Measurements from ENCODE around the gene USP24.

USP24 gene

GRCh38 chr1:55168353-55168752, 46.8 kb downstream of the USP24 start:
- H3K4me3 ChIP-seq (ENCODE audit: low read length): no peak overlapping the region
- H4K20me1 ChIP-seq (ENCODE audit: control insufficient read depth, insufficient read depth, low read depth, low read length): peaks cover 3% of the 10 kb centered on the region; the same call in 1 of the 2 replicates
- H3K9me2 ChIP-seq (replicated peaks; ENCODE audit: control insufficient read depth, low read length): no peaks in the 10 kb centered on the region
- no peaks in the 10 kb centered on the region for H3K9me3 ChIP-seq (ENCODE audit: control insufficient read depth, insufficient read depth, low read length)
- peaks cover 65% of the 10 kb centered on the region for H3K36me3 ChIP-seq (ENCODE audit: control insufficient read depth, low read length)
- H3K79me2 ChIP-seq (ENCODE audit: control insufficient read depth, low read length): no peaks in the 10 kb centered on the region
- no peak overlapping the region for H3K4me2 ChIP-seq (ENCODE audit: low read length)
- no peak overlapping the region for H3K27ac ChIP-seq (ENCODE audit: low read depth, low read length)
- H3K4me1 ChIP-seq (ENCODE audit: control insufficient read depth, low read length): no peaks in the 10 kb centered on the region
- no peaks in the 10 kb centered on the region for H3F3A ChIP-seq (ENCODE audit: control insufficient read depth, insufficient read depth)
- TF ChIP-seq CTCF (IDR thresholded peaks at IDR 0.05; ENCODE audit: low read depth, low read length, poor library complexity, severe bottlenecking) (no peak), EZH2phosphoT487 (IDR thresholded peaks at IDR 0.05; ENCODE audit: borderline replicate concordance, low read length) (no peak)
- H3K27me3 ChIP-seq (ENCODE audit: control insufficient read depth, low read length): no peaks in the 10 kb centered on the region

- Histone ChIP-seq H3K4me1 (ENCODE audit: control insufficient read depth, low read length) (no peaks in the 10 kb centered on the region), H3K4me2 (ENCODE audit: low read length) (no peak overlapping the region), H3K36me3 (ENCODE audit: control insufficient read depth, low read length) (peaks cover 64% of the 10 kb centered on the region), H3K9me3 (ENCODE audit: control insufficient read depth, insufficient read depth, low read length) (no peaks in the 10 kb centered on the region), H3K4me3 (ENCODE audit: low read length) (no peak overlapping the region), H3F3A (ENCODE audit: control insufficient read depth, insufficient read depth) (no peaks in the 10 kb centered on the region), H3K27ac (ENCODE audit: low read depth, low read length) (no peak overlapping the region), H4K20me1 (ENCODE audit: control insufficient read depth, insufficient read depth, low read depth, low read length) (peaks cover 3% of the 10 kb centered on the region; the same call in 1 of the 2 replicates), H3K27me3 (ENCODE audit: control insufficient read depth, low read length) (no peaks in the 10 kb centered on the region), H3K79me2 (ENCODE audit: control insufficient read depth, low read length) (no peaks in the 10 kb centered on the region), H3K9me2 (replicated peaks; ENCODE audit: control insufficient read depth, low read length) (no peaks in the 10 kb centered on the region)
- no peak for TF ChIP-seq EZH2phosphoT487 (IDR thresholded peaks at IDR 0.05; ENCODE audit: borderline replicate concordance, low read length)
- TF ChIP-seq CTCF (IDR thresholded peaks at IDR 0.05; ENCODE audit: low read depth, low read length, poor library complexity, severe bottlenecking): no peak
Measured at GRCh38 chr1:55167224-55167871, 47.8 kb downstream of the USP24 start.

GRCh38 chr1:55164906-55165305, 50.3 kb downstream of the USP24 start:
- H3K36me3 ChIP-seq (ENCODE audit: control insufficient read depth, low read length): peaks cover 53% of the 10 kb centered on the region
- H3K4me1 ChIP-seq (ENCODE audit: control insufficient read depth, low read length): no peaks in the 10 kb centered on the region
- no peaks in the 10 kb centered on the region for H3K9me2 ChIP-seq (replicated peaks; ENCODE audit: control insufficient read depth, low read length)
- H3K9me3 ChIP-seq (ENCODE audit: control insufficient read depth, insufficient read depth, low read length): no peaks in the 10 kb centered on the region
- H4K20me1 ChIP-seq (ENCODE audit: control insufficient read depth, insufficient read depth, low read depth, low read length): peaks cover 3% of the 10 kb centered on the region; the same call in 1 of the 2 replicates
- no peaks in the 10 kb centered on the region for H3F3A ChIP-seq (ENCODE audit: control insufficient read depth, insufficient read depth)
- H3K79me2 ChIP-seq (ENCODE audit: control insufficient read depth, low read length): no peaks in the 10 kb centered on the region
- H3K4me2 ChIP-seq (ENCODE audit: low read length): no peak overlapping the region
- H3K4me3 ChIP-seq (ENCODE audit: low read length): no peak overlapping the region
- H3K27ac ChIP-seq (ENCODE audit: low read depth, low read length): no peak overlapping the region
- TF ChIP-seq CTCF (IDR thresholded peaks at IDR 0.05; ENCODE audit: low read depth, low read length, poor library complexity, severe bottlenecking) (no peak), EZH2phosphoT487 (IDR thresholded peaks at IDR 0.05; ENCODE audit: borderline replicate concordance, low read length) (no peak)
- no peaks in the 10 kb centered on the region for H3K27me3 ChIP-seq (ENCODE audit: control insufficient read depth, low read length)

Data from DOHH2 (cell line).